Measurements from ENCODE around the gene SMIM24.
"Not testable (repeated sequence)": the region's sequence is repeated elsewhere in the genome, so short reads cannot be mapped to it uniquely, and the experiment has no call there.

SMIM24 gene

DNA sequence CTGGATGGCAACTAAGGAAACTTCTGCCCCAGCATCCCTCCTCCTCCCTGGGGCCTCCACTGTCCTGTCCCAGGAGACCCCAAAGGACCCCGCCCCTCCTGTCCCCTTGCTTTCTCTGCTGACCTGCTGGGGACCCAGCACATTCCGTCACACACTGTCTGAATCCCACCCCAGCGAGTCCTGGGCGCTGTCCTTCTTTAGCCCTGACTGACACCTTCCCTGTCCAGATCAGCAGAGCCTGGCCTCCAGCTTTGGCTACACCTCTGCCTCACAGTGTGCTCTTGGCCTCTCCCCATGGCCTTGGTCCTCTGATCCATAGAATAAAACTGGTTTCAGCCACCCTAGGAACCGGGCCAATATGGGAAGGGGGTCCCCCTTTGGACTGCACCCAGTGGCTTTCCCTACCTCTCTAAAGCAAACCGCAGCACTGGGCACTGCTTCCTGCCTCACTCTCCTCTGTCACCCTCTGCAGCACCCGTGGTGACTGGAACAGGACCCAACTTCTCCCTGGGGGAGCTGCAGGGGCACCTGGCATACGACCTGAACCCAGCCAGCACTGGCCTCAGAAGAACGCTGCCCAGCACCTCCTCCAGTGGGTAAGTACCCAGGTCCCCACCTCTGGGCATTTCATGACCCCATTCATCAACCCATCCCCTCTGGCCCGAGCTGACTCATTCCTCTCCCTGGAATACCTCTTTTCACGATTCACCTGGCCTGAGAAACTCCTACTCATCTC, 46.4 kb downstream of the SMIM24 start:
- no peak for DNase-seq (ENCODE audit: low read depth in 3 of 3)

- DNase-seq (ENCODE audit: low read depth in 3 of 3) = no peak
Measured at GRCh38 chr19:3433313-3433712, 47.0 kb downstream of the SMIM24 start.

GRCh38 chr19:3431760-3432397, 48.4 kb downstream of the SMIM24 start:
- no peak for DNase-seq (ENCODE audit: low read depth in 3 of 3)

DNA sequence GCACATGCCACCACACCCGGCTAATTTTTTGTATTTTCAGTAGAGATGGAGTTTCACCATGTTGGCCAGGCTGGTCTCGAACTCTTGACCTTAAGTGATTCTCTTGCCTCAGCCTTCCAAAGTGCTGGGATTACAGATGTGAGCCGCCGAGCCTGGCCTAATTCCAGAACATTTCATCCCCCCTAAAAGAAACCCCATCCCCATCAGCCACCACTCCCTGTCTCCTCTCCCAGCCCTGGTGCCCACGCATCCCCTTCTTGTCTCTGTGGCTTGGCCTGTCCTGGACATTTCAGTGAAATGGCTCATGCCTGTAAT, 50.0 kb downstream of the SMIM24 start:
- DNase-seq (ENCODE audit: low read depth in 3 of 3) = not testable (repeated sequence)

- DNase-seq (ENCODE audit: low read depth in 3 of 3) = no peak
Measured at GRCh38 chr19:3426433-3426832, 53.9 kb downstream of the SMIM24 start.
